Heart left ventricle (tissue), 13 donors: ENCODE measurements around the gene CHMP2B.

Source experiments
- POLR2A ChIP-seq, 2 donors: fragments of 450-650 bp; IDR thresholded peaks; one replicate each; pipeline ENCODE4 v1.6.1; 2017; ENCODE audit warnings: antibody characterized with exemption in 2 of 2, mild to moderate bottlenecking in 2 of 2, moderate library complexity in 2 of 2
- TF ChIP-seq, protein P1 (sequence below), 12 donors: fragments of 200-600 bp; sonication (generic) in 4 of 12; IDR thresholded peaks; one replicate each; pipeline versions ENCODE4 v1.5.0 to v1.8.0; 2018 to 2022; ENCODE audit warnings: antibody characterized with exemption in 12 of 12, mild to moderate bottlenecking in 5 of 12
- donor health status: ischemic (EF 13 %, LVEDD 7.1; RV severe dilation, severe dysfunction).
- donor health status: DM: no; HTN: yes; CAD: no.
- donor health status: DM: no; HTN: no; CAD: no.
- donor health status: ischemic (EF 25% LVEDD 6.9; RV normal size, moderate dysfunction).
- donor health status: ischemic (EF 25% LVEDD 5.7; RV mildly dilated, moderate dysfunction).
- donor health status: ischemic (EF 35%, LVEDD 5.7; RV mildly dilated, moderate dysfunction).
- donor health status: nonischemic (EF 11% LVEDD 7.7; RV severe dilation, severe dysfunction).
- donor health status: DM: yes; HTN: yes; CAD: no.
- donor health status: PGD.
- donor health status: ischemic (EF 29% LVEDD 5.4; RV normal size, mild dysfunction).
- donor health status: nonischemic (EF 23%, LVEDD 6.1; RV moderate dilation, normal function).

GRCh38 chr3:87186608-87187159 is 40.4 kb upstream of the CHMP2B start:
- TF ChIP-seq, protein P1, sequence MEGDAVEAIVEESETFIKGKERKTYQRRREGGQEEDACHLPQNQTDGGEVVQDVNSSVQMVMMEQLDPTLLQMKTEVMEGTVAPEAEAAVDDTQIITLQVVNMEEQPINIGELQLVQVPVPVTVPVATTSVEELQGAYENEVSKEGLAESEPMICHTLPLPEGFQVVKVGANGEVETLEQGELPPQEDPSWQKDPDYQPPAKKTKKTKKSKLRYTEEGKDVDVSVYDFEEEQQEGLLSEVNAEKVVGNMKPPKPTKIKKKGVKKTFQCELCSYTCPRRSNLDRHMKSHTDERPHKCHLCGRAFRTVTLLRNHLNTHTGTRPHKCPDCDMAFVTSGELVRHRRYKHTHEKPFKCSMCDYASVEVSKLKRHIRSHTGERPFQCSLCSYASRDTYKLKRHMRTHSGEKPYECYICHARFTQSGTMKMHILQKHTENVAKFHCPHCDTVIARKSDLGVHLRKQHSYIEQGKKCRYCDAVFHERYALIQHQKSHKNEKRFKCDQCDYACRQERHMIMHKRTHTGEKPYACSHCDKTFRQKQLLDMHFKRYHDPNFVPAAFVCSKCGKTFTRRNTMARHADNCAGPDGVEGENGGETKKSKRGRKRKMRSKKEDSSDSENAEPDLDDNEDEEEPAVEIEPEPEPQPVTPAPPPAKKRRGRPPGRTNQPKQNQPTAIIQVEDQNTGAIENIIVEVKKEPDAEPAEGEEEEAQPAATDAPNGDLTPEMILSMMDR (IDR thresholded peaks at IDR 0.05), result no peak
- TF ChIP-seq POLR2A (IDR thresholded peaks at IDR 0.05), result no peak
